PC-3 (cell line): ENCODE results near the gene SAP25. TPM values are rescaled to one million over a fixed set of nuclear protein-coding genes. Genes with fewer than 3 reads are reported as not detected.

ENCODE experiments used
- ATAC-seq: fragments of 200-7000 bp; cut with Tn5 transposase; 2 replicates; pipeline ENCODE4 v1.9.1; 2020; ENCODE audit warnings: mild to moderate bottlenecking, moderate library complexity
- BruUV-seq: library from RNA; stranded (reverse); fragments of 400-500 nt; replicated peaks from 2 replicates; lab custom pipeline; 2021; lab: Mats Ljungman, UMichigan
- CTCF ChIA-PET: fragments of 300-600 bp; sonication (Branson Sonifier 250); formaldehyde crosslinking; loops from one replicate; lab custom pipeline; 2022; ENCODE audit warnings: antibody characterized with exemption; lab: Charles Lee
- POLR2A ChIA-PET: fragments of 300-600 bp; sonication (Branson Sonifier 250); formaldehyde crosslinking; loops from one replicate; lab custom pipeline; 2022; ENCODE audit warnings: antibody characterized with exemption; ENCODE audit not compliant: unreplicated experiment; lab: Charles Lee
- DNase-seq: peaks from one replicate; pipeline ENCODE4 v3.0.0-alpha.2; 2015
- H2AFZ ChIP-seq: fragments of 300-600 bp; sonication (generic); 2 replicates; pipeline ENCODE4 v1.6.0; 2016; ENCODE audit warnings: antibody characterized with exemption, low read length
- H3F3A ChIP-seq: fragments of 300-600 bp; sonication (generic); one replicate; pipeline ENCODE4 v1.6.0; 2017; ENCODE audit warnings: antibody characterized with exemption, low read length, control low read depth, mild to moderate bottlenecking; ENCODE audit not compliant: unreplicated experiment
- H3K27ac ChIP-seq: fragments of 300-600 bp; sonication (generic); 2 replicates; pipeline ENCODE4 v1.5.1; 2016; ENCODE audit warnings: mild to moderate bottlenecking, low read length
- H3K27me3 ChIP-seq: fragments of 300-600 bp; sonication (generic); 2 replicates; pipeline ENCODE4 v1.6.1; 2016; ENCODE audit warnings: low read length, mixed read lengths
- H3K36me3 ChIP-seq: fragments of 300-600 bp; sonication (generic); 2 replicates; pipeline ENCODE4 v1.6.1; 2016; ENCODE audit warnings: low read depth, mixed run types, low read length, mixed read lengths
- H3K4me1 ChIP-seq: fragments of 300-600 bp; sonication (generic); 2 replicates; pipeline ENCODE4 v1.5.1; 2016; ENCODE audit warnings: low read length; ENCODE audit not compliant: insufficient read depth
- H3K4me2 ChIP-seq: fragments of 300-600 bp; sonication (generic); 2 replicates; pipeline ENCODE4 v1.6.0; 2016; ENCODE audit warnings: low read length
- H3K4me3 ChIP-seq: fragments of 300-600 bp; sonication (generic); 2 replicates; pipeline ENCODE4 v1.5.1; 2016; ENCODE audit warnings: mild to moderate bottlenecking, low read length, mixed read lengths
- H3K79me2 ChIP-seq: fragments of 300-600 bp; sonication (generic); 2 replicates; pipeline ENCODE4 v1.6.1; 2017; ENCODE audit warnings: low read length, mixed read lengths
- H3K9ac ChIP-seq: fragments of 300-600 bp; sonication (generic); 2 replicates; pipeline ENCODE4 v1.6.0; 2016; ENCODE audit warnings: mild to moderate bottlenecking, low read length
- H3K9me2 ChIP-seq: fragments of 300-600 bp; sonication (generic); replicated peaks from 2 replicates; pipeline ENCODE4 v1.6.1; 2016; ENCODE audit warnings: mixed run types, low read length, mixed read lengths
- H3K9me3 ChIP-seq: fragments of 300-600 bp; sonication (generic); 2 replicates; pipeline ENCODE4 v1.6.1; 2016; ENCODE audit warnings: low read length, mixed read lengths
- H4K20me1 ChIP-seq: fragments of 300-600 bp; sonication (generic); 2 replicates; pipeline ENCODE4 v1.6.1; 2016; ENCODE audit warnings: low read length, mixed read lengths
- CTCF ChIP-seq: fragments of 300-600 bp; sonication (generic); conservative IDR thresholded peaks from 2 replicates; pipeline ENCODE4 v1.5.1; 2017; ENCODE audit warnings: antibody characterized with exemption, low read depth, mild to moderate bottlenecking, low read length
- EZH2 ChIP-seq: fragments of 300-600 bp; sonication (generic); IDR thresholded peaks from one replicate; pipeline ENCODE4 v1.6.1; 2017; ENCODE audit warnings: antibody characterized with exemption, mild to moderate bottlenecking, low read length; ENCODE audit not compliant: unreplicated experiment
- EZH2phosphoT487 ChIP-seq: fragments of 300-600 bp; sonication (generic); IDR thresholded peaks from 2 replicates; pipeline ENCODE4 v1.6.1; 2018; ENCODE audit warnings: mild to moderate bottlenecking, antibody characterized with exemption, low read length, borderline replicate concordance
- intact Hi-C: fragments of 100-400 bp; cut with micrococcal nuclease; formaldehyde crosslinking; loops from 2 replicates; pipeline ENCODE4 v1.9.0; 2023
- total RNA-seq: library from RNA; depleted of rRNA; stranded (reverse); fragments of >200 nt; gene quantifications from 2 replicates; pipeline ENCODE4 v1.2.3, GENCODE V29; 2014

SAP25 gene
- total RNA-seq, 1 experiment from 2014 or later: 0.22 TPM

- no peak for DNase-seq
- no peaks in the 10 kb centered on the region for H3F3A ChIP-seq
- no peaks in the 10 kb centered on the region for H4K20me1 ChIP-seq
- no peak overlapping the region for H3K27ac ChIP-seq
- H3K27me3 ChIP-seq: no peaks in the 10 kb centered on the region
- no peak overlapping the region for H3K4me2 ChIP-seq
- H3K4me1 ChIP-seq: no peaks in the 10 kb centered on the region
- BruUV-seq: no TSS peak
- no peaks in the 10 kb centered on the region for H3K9me3 ChIP-seq
- ChIA-PET CTCF (no interaction called here), POLR2A (no interaction called here)
- H3K36me3 ChIP-seq: no peaks in the 10 kb centered on the region
- no peak overlapping the region for H3K4me3 ChIP-seq
- peaks cover 4% of the 10 kb centered on the region for H3K79me2 ChIP-seq
- no peak for ATAC-seq
- TF ChIP-seq EZH2 (no peak), EZH2phosphoT487 (no peak), CTCF (no peak)
- H3K9me2 ChIP-seq: no peaks in the 10 kb centered on the region
- H2AFZ ChIP-seq: no peak overlapping the region
- intact Hi-C loops: no loop called here
- no peak overlapping the region for H3K9ac ChIP-seq
Observed at GRCh38 chr7:100590077-100590737, 16.5 kb upstream of the SAP25 start.

GRCh38 chr7:100589341-100589947, 15.7 kb upstream of the SAP25 start:
- no peaks in the 10 kb centered on the region for H3K36me3 ChIP-seq
- no peak overlapping the region for H3K4me2 ChIP-seq
- peaks cover 7% of the 10 kb centered on the region; the same call in 1 of the 2 replicates for H3K4me1 ChIP-seq
- no TSS peak for BruUV-seq
- CTCF ChIA-PET: interaction anchor here (1.2 kb wide), 1 partner anchor 25 kb away, joined by 12 read pairs; no protein-coding TSS in a partner anchor
- peaks cover 12% of the 10 kb centered on the region for H3K79me2 ChIP-seq
- TF ChIP-seq CTCF (no peak), EZH2phosphoT487 (no peak), EZH2 (no peak)
- no peak overlapping the region for H3K4me3 ChIP-seq
- no peaks in the 10 kb centered on the region for H4K20me1 ChIP-seq
- H3K27ac ChIP-seq: no peak overlapping the region
- intact Hi-C loops: loop anchor here (5.0 kb wide), 1 partner anchor 103 kb away; the partner anchor contains the start of gene GIGYF1
- POLR2A ChIA-PET: no interaction called here
- no peak for DNase-seq
- no peak overlapping the region for H2AFZ ChIP-seq
- H3K9me2 ChIP-seq: no peaks in the 10 kb centered on the region
- no peaks in the 10 kb centered on the region for H3K27me3 ChIP-seq
- ATAC-seq: no peak
- no peaks in the 10 kb centered on the region for H3F3A ChIP-seq
- no peak overlapping the region for H3K9ac ChIP-seq
- H3K9me3 ChIP-seq: no peaks in the 10 kb centered on the region

GRCh38 chr7:100588438-100588837, 14.7 kb upstream of the SAP25 start:
- ChIA-PET POLR2A (interaction anchor here (0.6 to 0.7 kb wide), 4 partner anchors 23 to 584 kb away, joined by 3 to 17 read pairs (median 4); no protein-coding TSS in a partner anchor), CTCF (interaction anchor here (0.5 to 1.2 kb wide), 11 partner anchors 17 to 697 kb away, joined by 3 to 12 read pairs (median 4); partner anchors contain the start of genes SRRT and ZCWPW1)
- no peak overlapping the region for H3K9ac ChIP-seq
- no peaks in the 10 kb centered on the region for H3K27me3 ChIP-seq
- peaks cover 20% of the 10 kb centered on the region for H3K79me2 ChIP-seq
- H3K9me2 ChIP-seq: no peaks in the 10 kb centered on the region
- H3K4me1 ChIP-seq: peaks cover 15% of the 10 kb centered on the region
- no peaks in the 10 kb centered on the region for H3K9me3 ChIP-seq
- no peak overlapping the region for H3K4me2 ChIP-seq
- H3K4me3 ChIP-seq: no peak overlapping the region
- no peak overlapping the region for H3K27ac ChIP-seq
- TF ChIP-seq CTCF (peak; percentile 49; the same call in 1 of the 2 replicates), EZH2phosphoT487 (no peak)
- intact Hi-C loops: loop anchor here (1.0 to 5.0 kb wide), 2 partner anchors 24 to 104 kb away; partner anchors contain the start of gene GIGYF1
- ATAC-seq (no peak), DNase-seq (peak; percentile 36)
- H3K36me3 ChIP-seq: no peaks in the 10 kb centered on the region
- no peaks in the 10 kb centered on the region for H3F3A ChIP-seq
- BruUV-seq: no TSS peak
- no peaks in the 10 kb centered on the region for H4K20me1 ChIP-seq
- H2AFZ ChIP-seq: no peak overlapping the region
